ENCODE results near the gene SLC1A2. TPM values are rescaled to one million over a fixed set of nuclear protein-coding genes. Genes with fewer than 3 reads are reported as not detected.

SLC1A2 gene
- total and polyA plus RNA-seq, 2 experiments from 2014 or later: 0.70 to 2.8 TPM

DNA sequence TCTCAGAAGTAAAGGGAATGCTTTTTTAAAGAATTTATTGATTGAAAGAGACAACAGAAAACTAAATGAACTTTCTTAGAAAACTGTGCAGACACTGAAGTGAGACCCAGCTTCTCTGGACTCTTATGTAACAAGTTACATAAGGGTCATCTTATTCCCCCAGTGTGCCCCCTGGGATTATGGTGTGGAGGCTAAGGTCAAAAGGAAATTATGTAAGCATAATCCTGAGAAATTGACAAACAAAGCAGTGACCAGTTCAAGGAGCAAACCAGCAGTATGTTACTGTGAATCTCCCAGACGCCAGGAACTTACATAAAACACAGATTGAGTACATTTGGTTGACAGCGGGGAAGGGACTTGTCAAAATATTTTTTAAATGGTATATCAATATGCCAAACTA is 78.6 kb downstream of the SLC1A2 start:
- Mint-ChIP-seq H3K4me3 (no peak overlapping the region), H3K27ac (no peak overlapping the region), H3K27me3 (ENCODE audit: insufficient read depth, low read depth, poor library complexity) (peaks cover 2% of the 10 kb centered on the region), H3K9me3 (0 out of 3 replicates have a peak, but pooled peaks cover 4% of the 10 kb centered on the region), H3K36me3 (ENCODE audit: low read depth) (no peaks in the 10 kb centered on the region), H3K4me1 (peaks cover 13% of the 10 kb centered on the region; the same call in 2 of the 3 replicates)
- Histone ChIP-seq H3K79me2 (replicated peaks; ENCODE audit: insufficient read depth) (no peaks in the 10 kb centered on the region), H3F3A (replicated peaks; ENCODE audit: low read depth) (no peaks in the 10 kb centered on the region), H3K27ac (ENCODE audit: low read depth) (no peak overlapping the region), H3K4me1 (ENCODE audit: insufficient read depth) (no peaks in the 10 kb centered on the region), H3K9me2 (ENCODE audit: insufficient read depth) (no peaks in the 10 kb centered on the region), H3K4me3 (no peak overlapping the region), H3K4me2 (no peak overlapping the region), H3K36me3 (ENCODE audit: insufficient read depth) (no peaks in the 10 kb centered on the region), H4K20me1 (replicated peaks; ENCODE audit: insufficient read depth) (no peaks in the 10 kb centered on the region), H2AFZ (no peak overlapping the region), H3K27me3 (ENCODE audit: insufficient read depth) (no peaks in the 10 kb centered on the region)
- no peak for DNase-seq (ENCODE audit: low spot score)
- ATAC-seq: no peak
- TF ChIP-seq POLR2AphosphoS5 (IDR thresholded peaks at IDR 0.05; ENCODE audit: low read depth) (no peak), JUNB (IDR thresholded peaks at IDR 0.05; ENCODE audit: unreplicated experiment) (no peak), STAT1 (IDR thresholded peaks at IDR 0.05; ENCODE audit: unreplicated experiment) (no peak), ZNF331 (CRISPR knock-in tag; IDR thresholded peaks at IDR 0.05; ENCODE audit: low read depth) (no peak), EZH2phosphoT487 (IDR thresholded peaks at IDR 0.05; ENCODE audit: unreplicated experiment) (no peak), EZH2 (IDR thresholded peaks at IDR 0.05; ENCODE audit: low read depth, unreplicated experiment) (no peak), CREB1 (CRISPR knock-in tag; IDR thresholded peaks at IDR 0.05; ENCODE audit: low read depth) (no peak), ZNF114 (CRISPR knock-in tag; IDR thresholded peaks at IDR 0.05) (no peak)
- TF ChIP-seq, protein P1, sequence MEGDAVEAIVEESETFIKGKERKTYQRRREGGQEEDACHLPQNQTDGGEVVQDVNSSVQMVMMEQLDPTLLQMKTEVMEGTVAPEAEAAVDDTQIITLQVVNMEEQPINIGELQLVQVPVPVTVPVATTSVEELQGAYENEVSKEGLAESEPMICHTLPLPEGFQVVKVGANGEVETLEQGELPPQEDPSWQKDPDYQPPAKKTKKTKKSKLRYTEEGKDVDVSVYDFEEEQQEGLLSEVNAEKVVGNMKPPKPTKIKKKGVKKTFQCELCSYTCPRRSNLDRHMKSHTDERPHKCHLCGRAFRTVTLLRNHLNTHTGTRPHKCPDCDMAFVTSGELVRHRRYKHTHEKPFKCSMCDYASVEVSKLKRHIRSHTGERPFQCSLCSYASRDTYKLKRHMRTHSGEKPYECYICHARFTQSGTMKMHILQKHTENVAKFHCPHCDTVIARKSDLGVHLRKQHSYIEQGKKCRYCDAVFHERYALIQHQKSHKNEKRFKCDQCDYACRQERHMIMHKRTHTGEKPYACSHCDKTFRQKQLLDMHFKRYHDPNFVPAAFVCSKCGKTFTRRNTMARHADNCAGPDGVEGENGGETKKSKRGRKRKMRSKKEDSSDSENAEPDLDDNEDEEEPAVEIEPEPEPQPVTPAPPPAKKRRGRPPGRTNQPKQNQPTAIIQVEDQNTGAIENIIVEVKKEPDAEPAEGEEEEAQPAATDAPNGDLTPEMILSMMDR (conservative IDR thresholded peaks at IDR 0.05; ENCODE audit: low read depth in 2 of 2): no peak
- TF ChIP-seq, protein P2, sequence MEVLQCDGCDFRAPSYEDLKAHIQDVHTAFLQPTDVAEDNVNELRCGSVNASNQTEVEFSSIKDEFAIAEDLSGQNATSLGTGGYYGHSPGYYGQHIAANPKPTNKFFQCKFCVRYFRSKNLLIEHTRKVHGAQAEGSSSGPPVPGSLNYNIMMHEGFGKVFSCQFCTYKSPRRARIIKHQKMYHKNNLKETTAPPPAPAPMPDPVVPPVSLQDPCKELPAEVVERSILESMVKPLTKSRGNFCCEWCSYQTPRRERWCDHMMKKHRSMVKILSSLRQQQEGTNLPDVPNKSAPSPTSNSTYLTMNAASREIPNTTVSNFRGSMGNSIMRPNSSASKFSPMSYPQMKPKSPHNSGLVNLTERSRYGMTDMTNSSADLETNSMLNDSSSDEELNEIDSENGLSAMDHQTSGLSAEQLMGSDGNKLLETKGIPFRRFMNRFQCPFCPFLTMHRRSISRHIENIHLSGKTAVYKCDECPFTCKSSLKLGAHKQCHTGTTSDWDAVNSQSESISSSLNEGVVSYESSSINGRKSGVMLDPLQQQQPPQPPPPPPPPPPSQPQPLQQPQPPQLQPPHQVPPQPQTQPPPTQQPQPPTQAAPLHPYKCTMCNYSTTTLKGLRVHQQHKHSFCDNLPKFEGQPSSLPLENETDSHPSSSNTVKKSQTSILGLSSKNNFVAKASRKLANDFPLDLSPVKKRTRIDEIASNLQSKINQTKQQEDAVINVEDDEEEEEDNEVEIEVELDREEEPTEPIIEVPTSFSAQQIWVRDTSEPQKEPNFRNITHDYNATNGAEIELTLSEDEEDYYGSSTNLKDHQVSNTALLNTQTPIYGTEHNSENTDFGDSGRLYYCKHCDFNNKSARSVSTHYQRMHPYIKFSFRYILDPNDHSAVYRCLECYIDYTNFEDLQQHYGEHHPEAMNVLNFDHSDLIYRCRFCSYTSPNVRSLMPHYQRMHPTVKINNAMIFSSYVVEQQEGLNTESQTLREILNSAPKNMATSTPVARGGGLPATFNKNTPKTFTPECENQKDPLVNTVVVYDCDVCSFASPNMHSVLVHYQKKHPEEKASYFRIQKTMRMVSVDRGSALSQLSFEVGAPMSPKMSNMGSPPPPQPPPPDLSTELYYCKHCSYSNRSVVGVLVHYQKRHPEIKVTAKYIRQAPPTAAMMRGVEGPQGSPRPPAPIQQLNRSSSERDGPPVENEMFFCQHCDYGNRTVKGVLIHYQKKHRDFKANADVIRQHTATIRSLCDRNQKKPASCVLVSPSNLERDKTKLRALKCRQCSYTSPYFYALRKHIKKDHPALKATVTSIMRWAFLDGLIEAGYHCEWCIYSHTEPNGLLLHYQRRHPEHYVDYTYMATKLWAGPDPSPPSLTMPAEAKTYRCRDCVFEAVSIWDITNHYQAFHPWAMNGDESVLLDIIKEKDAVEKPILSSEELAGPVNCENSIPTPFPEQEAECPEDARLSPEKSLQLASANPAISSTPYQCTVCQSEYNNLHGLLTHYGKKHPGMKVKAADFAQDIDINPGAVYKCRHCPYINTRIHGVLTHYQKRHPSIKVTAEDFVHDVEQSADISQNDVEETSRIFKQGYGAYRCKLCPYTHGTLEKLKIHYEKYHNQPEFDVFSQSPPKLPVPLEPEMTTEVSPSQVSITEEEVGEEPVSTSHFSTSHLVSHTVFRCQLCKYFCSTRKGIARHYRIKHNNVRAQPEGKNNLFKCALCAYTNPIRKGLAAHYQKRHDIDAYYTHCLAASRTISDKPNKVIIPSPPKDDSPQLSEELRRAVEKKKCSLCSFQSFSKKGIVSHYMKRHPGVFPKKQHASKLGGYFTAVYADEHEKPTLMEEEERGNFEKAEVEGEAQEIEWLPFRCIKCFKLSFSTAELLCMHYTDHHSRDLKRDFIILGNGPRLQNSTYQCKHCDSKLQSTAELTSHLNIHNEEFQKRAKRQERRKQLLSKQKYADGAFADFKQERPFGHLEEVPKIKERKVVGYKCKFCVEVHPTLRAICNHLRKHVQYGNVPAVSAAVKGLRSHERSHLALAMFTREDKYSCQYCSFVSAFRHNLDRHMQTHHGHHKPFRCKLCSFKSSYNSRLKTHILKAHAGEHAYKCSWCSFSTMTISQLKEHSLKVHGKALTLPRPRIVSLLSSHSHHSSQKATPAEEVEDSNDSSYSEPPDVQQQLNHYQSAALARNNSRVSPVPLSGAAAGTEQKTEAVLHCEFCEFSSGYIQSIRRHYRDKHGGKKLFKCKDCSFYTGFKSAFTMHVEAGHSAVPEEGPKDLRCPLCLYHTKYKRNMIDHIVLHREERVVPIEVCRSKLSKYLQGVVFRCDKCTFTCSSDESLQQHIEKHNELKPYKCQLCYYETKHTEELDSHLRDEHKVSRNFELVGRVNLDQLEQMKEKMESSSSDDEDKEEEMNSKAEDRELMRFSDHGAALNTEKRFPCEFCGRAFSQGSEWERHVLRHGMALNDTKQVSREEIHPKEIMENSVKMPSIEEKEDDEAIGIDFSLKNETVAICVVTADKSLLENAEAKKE (CRISPR knock-in tag; IDR thresholded peaks at IDR 0.05): no peak
- TF ChIP-seq, protein P3, sequence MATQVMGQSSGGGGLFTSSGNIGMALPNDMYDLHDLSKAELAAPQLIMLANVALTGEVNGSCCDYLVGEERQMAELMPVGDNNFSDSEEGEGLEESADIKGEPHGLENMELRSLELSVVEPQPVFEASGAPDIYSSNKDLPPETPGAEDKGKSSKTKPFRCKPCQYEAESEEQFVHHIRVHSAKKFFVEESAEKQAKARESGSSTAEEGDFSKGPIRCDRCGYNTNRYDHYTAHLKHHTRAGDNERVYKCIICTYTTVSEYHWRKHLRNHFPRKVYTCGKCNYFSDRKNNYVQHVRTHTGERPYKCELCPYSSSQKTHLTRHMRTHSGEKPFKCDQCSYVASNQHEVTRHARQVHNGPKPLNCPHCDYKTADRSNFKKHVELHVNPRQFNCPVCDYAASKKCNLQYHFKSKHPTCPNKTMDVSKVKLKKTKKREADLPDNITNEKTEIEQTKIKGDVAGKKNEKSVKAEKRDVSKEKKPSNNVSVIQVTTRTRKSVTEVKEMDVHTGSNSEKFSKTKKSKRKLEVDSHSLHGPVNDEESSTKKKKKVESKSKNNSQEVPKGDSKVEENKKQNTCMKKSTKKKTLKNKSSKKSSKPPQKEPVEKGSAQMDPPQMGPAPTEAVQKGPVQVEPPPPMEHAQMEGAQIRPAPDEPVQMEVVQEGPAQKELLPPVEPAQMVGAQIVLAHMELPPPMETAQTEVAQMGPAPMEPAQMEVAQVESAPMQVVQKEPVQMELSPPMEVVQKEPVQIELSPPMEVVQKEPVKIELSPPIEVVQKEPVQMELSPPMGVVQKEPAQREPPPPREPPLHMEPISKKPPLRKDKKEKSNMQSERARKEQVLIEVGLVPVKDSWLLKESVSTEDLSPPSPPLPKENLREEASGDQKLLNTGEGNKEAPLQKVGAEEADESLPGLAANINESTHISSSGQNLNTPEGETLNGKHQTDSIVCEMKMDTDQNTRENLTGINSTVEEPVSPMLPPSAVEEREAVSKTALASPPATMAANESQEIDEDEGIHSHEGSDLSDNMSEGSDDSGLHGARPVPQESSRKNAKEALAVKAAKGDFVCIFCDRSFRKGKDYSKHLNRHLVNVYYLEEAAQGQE (IDR thresholded peaks at IDR 0.05; ENCODE audit: unreplicated experiment): no peak
- TF ChIP-seq, protein P4, sequence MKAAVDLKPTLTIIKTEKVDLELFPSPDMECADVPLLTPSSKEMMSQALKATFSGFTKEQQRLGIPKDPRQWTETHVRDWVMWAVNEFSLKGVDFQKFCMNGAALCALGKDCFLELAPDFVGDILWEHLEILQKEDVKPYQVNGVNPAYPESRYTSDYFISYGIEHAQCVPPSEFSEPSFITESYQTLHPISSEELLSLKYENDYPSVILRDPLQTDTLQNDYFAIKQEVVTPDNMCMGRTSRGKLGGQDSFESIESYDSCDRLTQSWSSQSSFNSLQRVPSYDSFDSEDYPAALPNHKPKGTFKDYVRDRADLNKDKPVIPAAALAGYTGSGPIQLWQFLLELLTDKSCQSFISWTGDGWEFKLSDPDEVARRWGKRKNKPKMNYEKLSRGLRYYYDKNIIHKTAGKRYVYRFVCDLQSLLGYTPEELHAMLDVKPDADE (IDR thresholded peaks at IDR 0.05): no peak

Data from GM23338 (cell line).